Retinal pigment epithelial cell (primary cell): Measurements from ENCODE around the gene CLOCK.

Experiments used
- DNase-seq: peaks from one replicate; pipeline ENCODE4 v3.0.0-alpha.2; 2010; ENCODE audit warnings: low read depth
- H3K4me3 ChIP-seq: 2 replicates; pipeline ENCODE4 v1.5.1; 2011; ENCODE audit warnings: mild to moderate bottlenecking, low read length, control low read depth, moderate library complexity
- CTCF ChIP-seq: conservative IDR thresholded peaks from 2 replicates; pipeline ENCODE4 v1.5.1; 2011; ENCODE audit warnings: low read depth, low read length, control low read depth, inconsistent platforms

The CLOCK gene

GRCh38 chr4:55549888-55550287, 3.2 kb upstream of the CLOCK start:
- TF ChIP-seq CTCF = no peak
- peak; percentile 68 for DNase-seq
- H3K4me3 ChIP-seq = no peak overlapping the region

- no peak for DNase-seq
- no peak for TF ChIP-seq CTCF
- H3K4me3 ChIP-seq = no peak overlapping the region
Measured at GRCh38 chr4:55547918-55548317, 1.2 kb upstream of the CLOCK start.

- no peak for DNase-seq
- H3K4me3 ChIP-seq = peak overlapping the region; percentile 80
- no peak for TF ChIP-seq CTCF
Measured at GRCh38 chr4:55547466-55547770, 709 bp upstream of the CLOCK start.

GRCh38 chr4:55546506-55546755, 278 bp downstream of the CLOCK start:
- no peak for TF ChIP-seq CTCF
- DNase-seq = no peak
- H3K4me3 ChIP-seq = peak overlapping the region; percentile 80

- TF ChIP-seq CTCF = no peak
- no peak for DNase-seq
Measured at GRCh38 chr4:55545641-55546505, 836 bp downstream of the CLOCK start.

GRCh38 chr4:55545151-55545550, 1.6 kb downstream of the CLOCK start:
- no peak for DNase-seq
- peak overlapping the region; percentile 80 for H3K4me3 ChIP-seq
- no peak for TF ChIP-seq CTCF

More at GRCh38 chr4:55545641-55546505, 836 bp downstream of the CLOCK start:
- H3K4me3 ChIP-seq = peak overlapping the region; percentile 80

GRCh38 chr4:55543858-55544257, 2.9 kb downstream of the CLOCK start:
- DNase-seq = no peak
- H3K4me3 ChIP-seq = no peak overlapping the region
- no peak for TF ChIP-seq CTCF
